Measurements from ENCODE around the gene VASP.

The VASP gene

DNA sequence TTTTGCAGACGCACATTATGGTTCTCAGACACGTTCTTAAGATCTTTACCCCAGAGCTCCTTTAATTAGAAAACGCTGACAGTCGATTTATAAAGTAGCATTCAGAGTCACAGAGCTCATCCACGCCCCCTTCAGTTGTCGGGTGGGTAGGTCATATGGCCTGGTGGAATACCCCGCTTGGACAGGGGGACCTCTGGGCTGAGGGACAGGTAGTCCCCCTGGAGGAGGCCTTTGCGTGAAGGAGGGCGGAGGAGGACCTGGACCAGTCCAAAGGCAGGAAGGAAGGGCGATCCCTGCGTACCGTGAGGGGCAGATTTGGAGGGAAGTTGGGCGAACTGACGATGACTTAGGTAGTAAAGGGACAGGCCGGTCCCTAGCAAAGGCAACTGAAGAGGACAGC is 20.5 kb downstream of the VASP start:
- Mint-ChIP-seq H3K27ac (no peak overlapping the region), H3K4me1 (ENCODE audit: low read depth) (peaks cover 31% of the 10 kb centered on the region), H3K36me3 (ENCODE audit: low read depth) (peaks cover 38% of the 10 kb centered on the region), H3K27me3 (no peaks in the 10 kb centered on the region), H3K9me3 (no peaks in the 10 kb centered on the region), H3K4me3 (no peak overlapping the region)

DNA sequence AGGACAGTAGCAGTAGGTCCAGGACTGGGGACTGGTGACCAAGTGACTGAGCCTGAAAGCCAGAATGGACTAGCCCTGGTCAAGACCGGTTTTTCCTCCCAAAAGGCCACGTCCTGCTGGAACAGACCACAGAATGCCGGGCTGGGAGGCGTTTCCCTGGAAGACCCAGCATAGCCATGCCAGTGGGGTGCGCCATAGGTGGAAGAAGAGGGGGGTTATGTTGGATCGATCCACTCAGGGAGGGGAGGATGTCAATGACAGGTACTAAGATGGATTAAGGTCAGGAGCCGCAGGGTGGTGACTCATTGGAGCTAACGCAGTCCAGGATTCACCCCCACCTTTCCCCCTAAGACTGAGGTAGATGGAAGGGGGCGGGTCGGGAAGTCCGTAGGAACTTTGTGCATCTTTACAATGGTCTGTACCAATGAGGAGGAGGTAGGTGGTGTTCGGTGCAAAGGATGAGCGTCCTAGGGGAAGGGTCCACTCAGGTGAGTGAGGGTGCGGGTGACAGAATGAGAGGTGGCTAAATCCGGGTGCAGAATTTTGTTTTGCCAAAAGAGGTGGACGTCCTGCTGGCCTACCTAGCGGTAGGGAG is 21.0 kb downstream of the VASP start:
- Mint-ChIP-seq H3K4me3 (peak overlapping the region; percentile 48), H3K9me3 (no peaks in the 10 kb centered on the region), H3K36me3 (ENCODE audit: low read depth) (peaks cover 37% of the 10 kb centered on the region), H3K27me3 (no peaks in the 10 kb centered on the region), H3K27ac (peak overlapping the region; percentile 26), H3K4me1 (ENCODE audit: low read depth) (peaks cover 30% of the 10 kb centered on the region)

DNA sequence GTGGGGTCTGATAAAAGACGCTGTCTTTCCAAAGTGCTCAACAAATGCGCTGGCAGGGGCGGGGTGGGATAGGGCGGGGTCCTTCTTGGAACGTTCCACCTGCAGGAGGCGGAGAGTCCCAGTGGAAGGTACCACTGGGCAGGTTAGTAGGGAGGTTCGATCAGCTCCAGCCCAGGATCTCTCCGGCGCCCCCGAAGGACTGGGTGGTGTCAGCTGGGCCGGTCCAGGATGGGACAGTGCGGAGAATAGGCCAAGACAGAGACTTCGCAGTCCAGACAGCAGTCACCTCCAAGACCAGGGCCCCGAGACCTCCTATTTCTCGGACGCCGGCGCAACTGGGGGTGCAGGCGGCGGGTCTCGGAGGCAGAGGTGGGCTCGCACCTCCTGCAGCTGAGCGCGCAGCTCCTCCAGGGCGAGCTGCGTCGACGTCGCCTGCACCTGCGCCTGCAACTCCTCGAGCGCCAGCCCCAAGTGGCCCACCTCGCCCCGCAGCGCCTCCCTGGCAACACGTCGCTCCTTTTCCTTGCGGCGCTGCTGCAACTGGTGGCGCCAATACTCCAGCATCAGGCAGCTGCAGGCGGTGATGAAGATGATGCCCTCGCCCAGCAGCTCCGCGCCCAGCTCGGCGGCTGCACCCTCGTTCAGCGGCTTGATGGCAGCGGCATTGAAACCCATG is 21.6 kb downstream of the VASP start:
- Mint-ChIP-seq H3K4me3 (no peak overlapping the region), H3K36me3 (ENCODE audit: low read depth) (peaks cover 31% of the 10 kb centered on the region), H3K9me3 (no peaks in the 10 kb centered on the region), H3K4me1 (ENCODE audit: low read depth) (peaks cover 24% of the 10 kb centered on the region), H3K27me3 (no peaks in the 10 kb centered on the region), H3K27ac (no peak overlapping the region)

DNA sequence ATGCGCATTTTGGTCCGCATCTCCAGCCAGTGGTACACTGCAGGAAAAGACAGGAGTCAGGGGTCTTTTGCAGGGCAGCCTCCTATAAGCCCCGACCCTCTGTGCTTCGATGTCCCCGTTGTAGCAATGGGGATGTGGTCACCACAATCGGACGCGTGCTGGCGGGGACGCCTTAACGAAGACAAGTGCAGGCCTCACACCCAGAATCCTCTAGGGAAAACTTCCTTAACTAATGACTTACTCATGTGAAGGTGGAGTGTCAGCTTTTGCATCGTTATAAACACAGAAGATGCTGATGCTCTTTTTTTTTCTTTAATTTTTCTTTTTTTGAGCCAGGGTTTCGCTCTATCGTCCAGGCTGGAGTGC is 22.1 kb downstream of the VASP start:
- H3K4me1 Mint-ChIP-seq (ENCODE audit: low read depth) = peaks cover 23% of the 10 kb centered on the region
- H3K27ac Mint-ChIP-seq = no peak overlapping the region
- H3K9me3 Mint-ChIP-seq = no peaks in the 10 kb centered on the region
- H3K4me3 Mint-ChIP-seq = no peak overlapping the region
- H3K36me3 Mint-ChIP-seq (ENCODE audit: low read depth) = peaks cover 27% of the 10 kb centered on the region
- H3K27me3 Mint-ChIP-seq = no peaks in the 10 kb centered on the region

DNA sequence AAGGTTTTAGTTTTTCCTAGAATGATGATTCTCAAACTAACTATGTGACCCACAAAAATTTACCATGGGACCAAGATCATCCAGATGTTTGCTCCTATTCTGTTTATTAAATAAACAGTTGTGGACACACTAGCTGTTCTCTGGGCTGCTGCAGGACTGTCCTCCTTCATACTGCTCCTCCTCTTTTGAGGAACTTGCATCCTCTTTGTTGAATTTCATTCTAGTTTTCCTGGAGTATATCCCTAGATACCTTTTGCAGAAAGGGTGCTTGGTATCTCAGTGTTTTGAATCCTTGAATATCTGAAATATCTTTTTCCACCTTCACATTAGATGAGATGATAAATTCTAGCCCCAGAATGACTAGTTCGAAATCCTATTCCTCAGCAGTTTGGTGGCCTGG is 24.1 kb downstream of the VASP start:
- Mint-ChIP-seq H3K27ac (no peak overlapping the region), H3K4me1 (ENCODE audit: low read depth) (peaks cover 18% of the 10 kb centered on the region), H3K36me3 (ENCODE audit: low read depth) (peaks cover 13% of the 10 kb centered on the region), H3K4me3 (no peak overlapping the region), H3K27me3 (no peaks in the 10 kb centered on the region), H3K9me3 (no peaks in the 10 kb centered on the region)

DNA sequence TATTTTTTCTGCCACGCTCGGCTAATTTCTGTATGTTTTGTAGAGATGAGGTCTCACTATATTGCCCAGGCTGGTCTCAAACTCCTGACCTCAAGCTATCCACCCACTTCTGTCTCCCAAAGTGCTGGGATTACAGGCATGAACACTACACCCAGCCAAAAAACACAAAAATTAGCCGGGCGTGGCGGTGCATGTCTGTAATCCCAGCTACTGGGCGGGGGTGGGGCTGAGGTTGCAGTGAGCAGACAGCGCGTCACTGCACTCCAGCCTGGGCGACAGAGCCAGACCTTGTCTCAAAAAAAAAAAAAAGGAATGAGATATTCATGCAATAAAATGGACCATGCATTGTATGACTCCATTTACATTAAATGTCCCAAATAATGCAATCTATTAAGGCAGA is 32.2 kb downstream of the VASP start:
- H3K9me3 Mint-ChIP-seq = no peaks in the 10 kb centered on the region
- H3K27me3 Mint-ChIP-seq = no peaks in the 10 kb centered on the region
- no peak overlapping the region for H3K4me3 Mint-ChIP-seq
- no peaks in the 10 kb centered on the region for H3K36me3 Mint-ChIP-seq (ENCODE audit: low read depth)
- H3K27ac Mint-ChIP-seq = no peak overlapping the region
- H3K4me1 Mint-ChIP-seq (ENCODE audit: low read depth) = peaks cover 5% of the 10 kb centered on the region

DNA sequence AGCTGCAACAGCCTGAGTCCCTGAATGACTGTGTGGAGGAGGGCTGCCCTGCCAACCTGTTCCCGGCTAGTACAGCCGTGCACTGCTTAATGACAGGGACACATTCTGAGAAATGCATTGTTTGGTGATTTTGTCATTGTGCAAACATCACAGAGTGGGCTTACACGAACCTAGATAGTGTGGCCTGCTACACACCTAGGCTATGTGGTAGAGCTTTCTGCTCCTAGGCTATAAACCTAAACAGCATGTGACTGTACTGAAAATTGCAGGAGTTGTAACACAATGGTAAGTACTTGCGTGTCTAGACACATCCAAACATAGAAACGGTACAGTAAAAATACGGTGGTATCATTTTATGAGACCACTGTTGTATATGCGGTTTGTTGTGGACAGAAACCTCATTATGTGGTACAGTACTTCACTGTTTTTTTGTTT is 35.0 kb downstream of the VASP start:
- no peak overlapping the region for H3K4me3 Mint-ChIP-seq
- H3K4me1 Mint-ChIP-seq (ENCODE audit: low read depth) = peaks cover 5% of the 10 kb centered on the region
- no peaks in the 10 kb centered on the region for H3K36me3 Mint-ChIP-seq (ENCODE audit: low read depth)
- H3K27ac Mint-ChIP-seq = no peak overlapping the region
- H3K9me3 Mint-ChIP-seq = no peaks in the 10 kb centered on the region
- no peaks in the 10 kb centered on the region for H3K27me3 Mint-ChIP-seq

DNA sequence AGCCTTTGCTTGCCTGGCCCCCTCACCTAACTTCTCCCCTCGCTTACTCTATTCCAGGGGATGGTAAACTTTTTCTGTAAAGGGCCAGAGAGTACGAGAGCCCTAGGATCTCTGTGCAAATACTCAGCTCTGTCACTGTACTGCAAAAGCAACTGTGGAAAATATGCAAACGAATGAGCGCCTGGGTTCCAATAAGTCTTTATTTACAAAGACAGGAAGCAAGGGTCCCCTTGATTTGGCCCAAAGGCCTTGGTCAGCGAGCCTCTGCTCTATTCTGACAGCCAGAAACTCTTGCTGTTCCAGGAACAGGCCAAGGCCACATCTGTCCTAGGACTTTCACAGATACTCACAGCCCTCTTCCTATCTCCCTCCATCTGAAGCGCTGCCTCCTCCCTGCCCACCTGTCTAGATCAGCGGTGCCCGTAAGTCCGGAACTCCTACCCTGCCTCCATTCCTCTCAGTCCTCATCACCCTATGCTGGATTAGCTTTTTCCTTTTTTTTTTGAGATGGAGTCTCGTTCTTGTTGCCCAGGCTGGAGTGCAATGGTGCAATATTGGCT is 40.0 kb downstream of the VASP start:
- no peaks in the 10 kb centered on the region for H3K27me3 Mint-ChIP-seq
- H3K9me3 Mint-ChIP-seq = no peaks in the 10 kb centered on the region
- no peaks in the 10 kb centered on the region for H3K36me3 Mint-ChIP-seq (ENCODE audit: low read depth)
- H3K27ac Mint-ChIP-seq = no peak overlapping the region
- H3K4me1 Mint-ChIP-seq (ENCODE audit: low read depth) = peaks cover 5% of the 10 kb centered on the region
- H3K4me3 Mint-ChIP-seq = no peak overlapping the region

DNA sequence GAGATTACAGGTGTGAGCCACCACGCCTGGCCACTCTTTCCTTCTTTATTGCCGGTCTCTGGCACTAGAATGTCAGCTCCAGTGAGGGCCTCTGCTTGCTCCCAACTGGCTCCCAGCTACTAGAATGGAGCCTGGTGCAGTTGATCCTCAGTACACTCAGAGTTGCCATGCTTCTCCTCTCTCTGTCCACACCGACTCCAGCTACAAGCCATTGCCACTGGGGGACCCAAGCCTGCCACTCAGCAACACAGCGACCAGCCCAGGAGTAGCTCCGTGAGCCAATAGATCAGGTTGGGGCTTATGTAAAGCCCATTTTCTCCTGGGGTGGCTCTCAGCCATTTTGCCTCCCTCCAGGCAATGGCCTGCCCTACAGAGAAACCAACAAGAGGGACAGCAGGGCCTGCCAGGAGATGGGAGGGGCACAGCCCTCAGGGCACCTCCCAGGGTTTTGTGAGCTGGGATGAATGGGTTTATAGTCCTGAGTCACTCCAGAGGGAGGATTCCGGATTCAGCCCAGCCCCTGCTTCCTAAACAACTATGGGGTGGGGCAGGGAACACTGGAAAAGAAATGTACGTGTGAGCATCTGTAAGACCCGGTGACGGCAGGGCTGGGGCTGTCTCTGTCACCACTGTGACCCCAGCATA is 40.8 kb downstream of the VASP start:
- Mint-ChIP-seq H3K27me3 (no peaks in the 10 kb centered on the region), H3K36me3 (ENCODE audit: low read depth) (no peaks in the 10 kb centered on the region), H3K9me3 (no peaks in the 10 kb centered on the region), H3K4me1 (ENCODE audit: low read depth) (peaks cover 5% of the 10 kb centered on the region), H3K4me3 (no peak overlapping the region), H3K27ac (no peak overlapping the region)

DNA sequence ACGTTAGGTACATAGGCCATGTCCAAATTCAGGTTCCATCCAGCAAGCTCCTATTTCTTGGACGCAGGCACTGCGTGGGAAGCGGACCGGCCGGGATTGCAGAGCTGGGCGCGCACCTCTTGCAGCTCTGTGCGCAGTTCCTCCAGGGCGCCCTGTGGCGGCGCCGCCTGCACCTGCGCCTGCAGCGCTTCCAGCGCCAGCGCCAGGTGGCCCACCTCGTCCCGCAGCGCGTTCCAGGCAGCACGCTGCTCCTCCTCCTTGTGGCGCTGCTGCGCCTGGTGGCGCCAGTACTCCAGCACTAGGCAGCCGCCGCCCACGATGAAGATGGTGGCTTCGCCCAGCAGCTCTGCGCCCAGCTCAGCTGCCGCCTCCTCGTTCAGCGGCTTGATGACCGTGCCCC is 46.2 kb downstream of the VASP start:
- Mint-ChIP-seq H3K27me3 (no peaks in the 10 kb centered on the region), H3K9me3 (no peaks in the 10 kb centered on the region), H3K4me3 (no peak overlapping the region), H3K27ac (no peak overlapping the region), H3K4me1 (ENCODE audit: low read depth) (peaks cover 4% of the 10 kb centered on the region), H3K36me3 (ENCODE audit: low read depth) (no peaks in the 10 kb centered on the region)

DNA sequence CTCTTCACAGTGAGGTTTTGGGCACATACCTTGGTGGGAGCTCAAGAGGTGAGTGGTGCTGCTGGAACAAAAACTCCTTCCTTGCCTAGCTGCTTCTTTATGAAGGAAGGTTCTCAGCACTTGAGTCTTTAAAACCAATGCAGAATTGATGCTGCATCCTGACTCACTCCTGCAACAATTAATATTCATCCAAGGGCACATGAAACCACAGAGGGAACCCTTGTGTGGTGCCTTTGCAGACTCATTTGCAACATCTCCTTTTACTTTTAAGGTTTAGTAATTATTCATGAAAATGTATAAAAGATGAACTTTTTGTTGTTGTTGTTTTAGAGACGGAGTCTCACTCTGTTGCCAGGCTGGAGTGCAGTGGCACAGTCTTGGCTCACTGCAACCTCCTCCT is 47.2 kb downstream of the VASP start:
- no peak overlapping the region for H3K4me3 Mint-ChIP-seq
- peaks cover 12% of the 10 kb centered on the region for H3K4me1 Mint-ChIP-seq (ENCODE audit: low read depth)
- no peaks in the 10 kb centered on the region for H3K27me3 Mint-ChIP-seq
- no peaks in the 10 kb centered on the region for H3K9me3 Mint-ChIP-seq
- H3K36me3 Mint-ChIP-seq (ENCODE audit: low read depth) = no peaks in the 10 kb centered on the region
- no peak overlapping the region for H3K27ac Mint-ChIP-seq

DNA sequence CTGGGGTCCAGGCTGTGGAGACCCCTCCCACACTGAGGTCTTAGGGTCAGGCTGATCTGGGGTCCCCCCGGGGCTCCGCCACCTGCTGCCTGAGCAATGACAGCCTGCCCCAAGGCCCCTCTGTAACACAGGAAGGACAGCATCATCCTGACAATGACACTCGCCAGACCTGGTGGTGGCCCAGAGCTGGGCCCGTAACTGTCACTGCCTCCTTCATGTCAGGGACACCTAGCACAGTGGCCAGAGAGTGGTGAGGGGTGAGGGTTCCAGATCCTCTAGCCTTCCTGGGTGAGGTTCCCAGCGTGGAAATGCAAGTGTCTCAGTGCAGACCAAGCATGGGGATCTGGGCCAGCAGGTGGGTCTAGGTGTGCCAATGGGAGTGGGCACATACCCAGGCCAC is 49.6 kb downstream of the VASP start:
- Mint-ChIP-seq H3K4me3 (no peak overlapping the region), H3K9me3 (no peaks in the 10 kb centered on the region), H3K27me3 (no peaks in the 10 kb centered on the region), H3K36me3 (ENCODE audit: low read depth) (peaks cover 4% of the 10 kb centered on the region), H3K4me1 (ENCODE audit: low read depth) (peaks cover 27% of the 10 kb centered on the region), H3K27ac (no peak overlapping the region)

DNA sequence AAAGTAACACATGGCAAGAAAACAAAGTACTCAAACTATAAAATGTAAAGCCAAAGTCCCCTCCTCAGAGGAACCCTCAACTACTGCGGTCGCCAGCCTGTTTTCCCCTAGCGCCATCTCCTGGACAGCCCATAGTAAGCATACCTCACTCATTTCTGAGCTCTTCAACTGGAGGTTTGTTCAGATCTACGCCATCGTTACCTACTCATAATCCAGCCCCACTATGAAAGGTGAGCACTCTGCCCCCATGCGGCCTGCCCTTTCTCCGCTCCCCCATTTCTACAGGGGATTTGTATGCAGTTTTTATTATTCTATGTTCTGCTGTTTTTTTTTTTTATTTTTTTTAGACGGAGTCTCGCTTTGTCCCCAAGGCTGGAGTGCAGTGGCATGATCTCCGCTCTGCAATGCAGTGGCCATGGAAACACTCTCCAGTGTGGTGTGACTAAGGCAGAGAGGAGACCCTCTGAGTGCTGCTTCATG is 51.2 kb downstream of the VASP start:
- Mint-ChIP-seq H3K27ac (no peak overlapping the region), H3K4me3 (no peak overlapping the region), H3K9me3 (no peaks in the 10 kb centered on the region)

DNA sequence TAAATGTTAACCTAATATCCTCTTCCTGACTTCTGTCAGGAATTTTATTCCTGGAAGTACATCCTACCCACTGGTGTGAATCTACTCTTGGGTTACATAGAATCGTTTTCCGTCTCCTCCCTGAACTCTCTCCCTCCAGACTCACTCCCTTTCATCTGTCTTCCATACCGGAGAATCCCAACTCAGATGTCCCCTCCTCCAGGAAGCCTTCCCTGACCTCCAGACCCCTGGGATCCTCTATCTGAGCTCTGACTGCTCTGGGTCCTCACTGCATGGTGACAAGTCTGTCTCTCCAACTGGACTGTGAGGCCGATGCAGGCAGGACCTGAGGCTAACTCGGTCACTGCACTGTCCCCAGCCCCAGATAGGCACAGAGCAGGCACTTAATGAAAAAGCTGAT is 52.8 kb downstream of the VASP start:
- peaks cover 48% of the 10 kb centered on the region for H3K4me1 Mint-ChIP-seq (ENCODE audit: low read depth)
- peaks cover 4% of the 10 kb centered on the region for H3K36me3 Mint-ChIP-seq (ENCODE audit: low read depth)
- no peak overlapping the region for H3K27ac Mint-ChIP-seq
- H3K4me3 Mint-ChIP-seq = no peak overlapping the region
- no peaks in the 10 kb centered on the region for H3K9me3 Mint-ChIP-seq
- no peaks in the 10 kb centered on the region for H3K27me3 Mint-ChIP-seq

More for the DNA sequence above, 51.2 kb downstream of the VASP start:
- peaks cover 36% of the 10 kb centered on the region for H3K4me1 Mint-ChIP-seq (ENCODE audit: low read depth)
- H3K27me3 Mint-ChIP-seq = no peaks in the 10 kb centered on the region
- H3K36me3 Mint-ChIP-seq (ENCODE audit: low read depth) = peaks cover 4% of the 10 kb centered on the region

DNA sequence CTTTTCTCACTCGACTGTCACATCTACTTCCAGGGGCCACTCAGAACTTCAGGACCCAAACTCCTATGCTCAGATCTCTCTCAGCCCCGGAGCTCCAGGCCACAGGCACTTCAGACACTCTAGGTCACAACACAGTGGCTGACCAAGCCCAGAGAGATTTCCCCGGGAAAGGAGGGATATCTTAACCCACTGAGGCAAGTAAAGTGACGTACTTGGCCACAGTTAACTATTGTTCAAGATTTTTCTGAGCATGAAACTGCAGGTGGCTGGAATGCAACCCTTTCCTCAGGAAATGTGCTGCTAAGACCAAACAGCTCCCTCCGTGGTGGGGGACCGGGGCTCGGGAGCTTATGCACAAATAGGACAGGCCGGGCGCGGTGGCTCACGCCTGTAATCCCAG is 53.4 kb downstream of the VASP start:
- Mint-ChIP-seq H3K27ac (no peak overlapping the region), H3K36me3 (ENCODE audit: low read depth) (peaks cover 4% of the 10 kb centered on the region), H3K27me3 (no peaks in the 10 kb centered on the region), H3K9me3 (no peaks in the 10 kb centered on the region), H3K4me3 (no peak overlapping the region), H3K4me1 (ENCODE audit: low read depth) (peaks cover 48% of the 10 kb centered on the region)
